GM12874 (cell line): ENCODE measurements around the gene TNFSF13.

Experiments used
- CTCF ChIP-seq: IDR thresholded peaks from 2 replicates; pipeline ENCODE4 v1.5.1; 2011; ENCODE audit warnings: low read depth, mild to moderate bottlenecking, control low read depth, low read length, moderate library complexity; ENCODE audit not compliant: insufficient read depth

Gene TNFSF13

DNA sequence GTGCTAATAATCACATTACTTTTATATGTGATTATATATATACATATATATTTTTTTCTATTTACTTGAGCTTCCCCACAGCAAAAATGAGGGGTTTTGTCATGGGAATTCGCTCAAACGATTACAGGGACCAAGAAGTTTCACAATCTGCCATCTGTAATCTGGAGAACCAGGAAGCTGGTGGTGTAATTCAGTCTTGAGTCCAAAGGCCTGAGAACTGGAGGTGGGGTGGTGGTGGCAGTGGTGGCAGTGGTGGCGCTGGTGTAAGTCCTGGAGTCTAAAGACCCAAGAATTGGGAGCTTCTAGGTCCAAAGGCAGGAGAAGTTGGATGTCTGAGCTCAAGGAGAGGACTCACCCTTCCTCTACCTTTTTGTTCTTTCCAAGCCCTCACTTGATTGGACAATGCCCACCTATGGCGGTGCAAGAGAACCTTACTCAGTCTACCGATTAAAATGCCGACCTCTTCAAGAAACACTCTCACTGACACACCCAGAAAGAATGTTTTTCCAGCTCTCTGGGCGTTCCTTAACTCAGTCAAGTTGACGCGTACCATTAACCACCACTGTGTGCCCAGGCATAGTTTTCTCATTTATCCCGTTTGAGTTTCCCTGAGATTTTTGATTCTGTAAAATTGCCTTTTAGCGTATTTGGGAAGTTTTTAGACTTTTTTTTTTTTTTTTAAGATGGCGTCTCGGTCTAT is 42.5 kb upstream of the TNFSF13 start:
- no peak for TF ChIP-seq CTCF

GRCh38 chr17:7523033-7523432 is 35.5 kb upstream of the TNFSF13 start:
- TF ChIP-seq CTCF = peak; percentile 64

DNA sequence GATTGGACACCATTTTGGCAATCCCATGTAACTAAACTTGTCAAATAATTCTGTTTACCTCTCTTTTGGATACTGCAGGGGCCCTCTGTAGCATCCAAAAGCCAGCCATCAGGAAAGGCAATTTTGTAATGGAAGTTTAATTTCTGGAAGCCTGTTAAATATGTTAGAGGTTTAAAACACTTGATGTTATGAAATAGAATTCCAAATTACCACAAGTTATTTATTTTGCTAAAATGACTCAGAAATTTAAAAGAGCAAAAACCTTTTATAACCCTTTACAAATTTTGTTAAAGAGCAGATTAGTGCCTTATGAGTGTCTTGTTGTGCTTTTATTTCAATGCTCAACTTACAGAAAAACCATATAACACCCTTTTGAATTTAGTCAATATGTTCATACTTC is 29.7 kb upstream of the TNFSF13 start:
- no peak for TF ChIP-seq CTCF

DNA sequence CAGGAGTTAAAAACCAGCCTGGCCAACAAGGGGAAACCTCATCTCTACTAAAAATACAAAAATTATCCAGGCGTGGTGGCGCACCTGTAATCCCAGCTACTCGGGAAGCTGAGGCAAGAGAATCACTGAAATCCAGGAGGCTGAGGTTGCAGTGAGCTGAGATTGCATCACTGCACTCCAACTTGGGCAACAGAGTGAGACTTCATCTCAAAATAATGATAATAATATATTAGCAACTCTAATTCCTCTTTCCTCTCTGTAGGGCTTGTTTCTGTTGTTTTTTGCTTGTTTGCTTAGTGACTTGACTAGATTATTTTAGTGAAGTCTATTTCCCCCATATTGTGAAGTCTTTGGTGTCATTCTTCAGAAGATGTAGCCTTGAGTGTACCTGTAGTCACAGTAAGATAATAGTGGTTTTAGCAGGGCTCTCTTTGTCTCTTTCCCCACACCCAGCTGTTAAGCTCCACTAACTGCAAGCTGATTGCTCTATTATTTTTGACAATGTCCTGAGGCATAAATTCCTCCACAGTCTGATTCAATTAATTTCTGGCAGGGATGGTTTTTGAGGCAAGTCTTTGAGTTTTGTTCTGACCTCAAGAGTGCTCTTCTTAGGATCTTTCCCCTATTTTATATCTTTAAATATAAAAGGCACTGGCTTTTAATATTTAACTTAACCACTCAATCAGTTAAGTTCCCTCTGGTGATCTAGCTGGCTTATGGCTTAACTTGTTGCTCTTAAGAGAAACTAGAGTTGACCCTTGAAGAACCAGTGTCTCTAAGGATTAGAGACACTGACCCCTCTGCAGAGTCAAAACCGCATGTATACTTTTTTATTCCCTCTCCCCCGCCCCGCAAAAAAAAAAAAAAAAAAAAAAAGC is 28.3 kb upstream of the TNFSF13 start:
- TF ChIP-seq CTCF = no peak

- TF ChIP-seq CTCF = no peak
Measured at GRCh38 chr17:7538050-7538449, 20.5 kb upstream of the TNFSF13 start.

DNA sequence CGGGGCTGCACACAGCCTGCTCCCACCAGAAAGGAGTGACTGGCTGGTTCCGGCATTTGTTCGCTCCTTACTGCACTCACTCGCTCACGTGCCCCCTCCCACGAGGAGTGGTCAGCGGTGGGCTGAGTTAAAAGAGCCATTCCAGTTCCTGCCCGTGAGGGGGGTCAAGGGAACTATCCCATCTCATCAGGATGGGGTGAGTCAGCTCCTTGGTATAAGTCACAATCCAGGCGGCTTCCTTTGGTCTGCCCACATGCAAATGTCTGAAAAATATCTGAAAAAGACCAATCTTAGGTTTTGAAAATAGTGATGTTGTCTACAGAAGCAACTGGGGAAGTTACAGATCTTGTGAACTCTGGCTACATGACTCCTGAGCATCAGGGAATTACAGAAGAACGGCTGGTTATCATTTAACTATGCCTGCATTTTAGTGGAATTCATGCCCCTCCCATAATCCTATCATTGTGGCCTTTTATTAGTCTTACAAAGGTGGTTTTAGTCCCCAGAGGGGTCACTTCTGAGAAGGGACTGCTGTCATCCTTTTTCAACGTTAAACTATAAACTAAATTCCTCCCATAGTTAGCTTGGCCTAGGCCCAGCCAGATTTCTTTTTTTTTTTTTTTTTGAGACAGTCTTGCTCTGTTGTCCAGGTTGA is 19.5 kb upstream of the TNFSF13 start:
- no peak for TF ChIP-seq CTCF

DNA sequence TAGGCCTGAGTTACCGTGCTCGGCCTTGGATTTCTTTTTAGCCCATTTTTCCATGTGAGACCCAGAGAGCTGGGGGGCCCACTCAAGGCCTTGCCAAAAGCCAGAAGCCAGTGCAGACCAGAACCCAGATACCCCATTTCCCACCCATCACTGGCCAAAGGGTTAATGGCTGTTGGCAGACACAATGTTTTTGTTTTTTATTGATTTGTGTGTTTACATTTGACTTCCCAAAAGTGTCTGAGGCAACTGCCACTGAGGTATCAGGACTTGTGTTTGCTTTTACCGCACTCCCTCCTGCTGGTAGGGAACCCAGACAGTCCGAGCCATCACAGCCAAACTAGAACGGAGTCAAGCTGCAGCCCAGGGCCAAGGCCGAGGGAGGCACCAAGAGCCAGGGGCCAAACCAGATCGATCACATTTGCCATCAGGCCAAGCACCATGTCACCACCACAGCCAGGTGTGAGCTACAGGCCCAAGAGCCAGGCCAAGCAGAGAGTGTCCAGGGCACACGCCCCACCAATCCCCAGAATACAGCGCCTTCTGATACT is 17.4 kb upstream of the TNFSF13 start:
- TF ChIP-seq CTCF = no peak
